A549 treated with DMSO at 1 μM for 4 hours (cell line): Measurements from ENCODE around the gene HLA-DQB1. TPM values are rescaled to one million over a fixed set of nuclear protein-coding genes. Genes with fewer than 3 reads are reported as not detected.

Experiments
- total RNA-seq: library from RNA; stranded (reverse); fragments of 200-300 nt; extraction: Qiagen RNA extraction; gene quantifications from 5 replicates; pipeline ENCODE4 v1.2.3, GENCODE V29; 2022; ENCODE audit warnings: low read depth

The HLA-DQB1 gene
- not detected in 5 replicates for total RNA-seq

DNA sequence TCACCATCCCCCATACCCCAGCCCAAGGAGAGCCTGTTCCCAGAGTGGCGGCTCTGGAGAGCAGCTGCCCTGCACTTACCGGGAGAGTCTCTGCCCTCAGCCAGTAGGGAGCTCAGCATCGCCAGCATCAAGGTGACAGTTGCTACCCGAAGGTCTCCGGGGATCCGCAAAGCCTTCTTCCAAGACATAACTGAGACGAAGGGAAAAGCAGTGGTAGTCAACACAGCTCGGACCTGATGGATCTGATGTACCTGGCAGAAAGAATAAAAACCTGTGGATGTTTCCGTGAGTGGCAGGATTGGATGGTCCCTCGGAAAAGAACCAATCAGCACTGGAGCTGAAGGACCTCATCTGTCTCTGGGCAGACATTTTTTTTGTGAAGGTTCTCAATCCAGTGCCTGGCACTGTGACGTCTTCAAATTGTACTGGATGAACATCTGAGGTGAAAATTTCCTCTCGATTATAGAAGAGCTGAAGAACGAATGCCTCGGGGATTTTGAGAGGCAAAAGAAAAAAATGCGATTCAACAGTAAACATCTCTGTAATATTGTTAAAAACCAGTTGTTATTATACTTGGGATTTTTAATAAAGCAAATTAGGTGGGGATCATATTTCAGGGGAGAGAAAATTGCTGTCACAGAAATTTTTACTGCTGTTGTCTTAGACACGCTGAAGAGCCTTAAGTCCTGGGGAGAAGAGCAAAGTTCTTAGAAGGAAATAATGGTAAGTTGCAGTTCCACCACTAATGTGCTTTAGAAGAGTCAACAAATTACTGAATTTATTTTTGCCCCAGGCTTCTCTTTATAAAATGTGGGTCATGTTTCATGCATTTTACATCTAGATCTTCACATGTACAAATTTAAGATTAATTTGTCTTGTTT is at the start of gene HLA-DQB1:
Gene HLA-DQB1 (minus strand): TSS at position 238 of the 881 bp plus-strand sequence. CDS start 50 bp downstream, at position 188.

GRCh38 chr6:32637219-32637880 is 29.1 kb downstream of the HLA-DQB1 start, which contains the start of gene HLA-DQA1:
Gene HLA-DQA1 (plus strand): TSS chr6:32637406. CDS start chr6:32637459, 53 bp downstream.

Other genes starting within 250 kb of the HLA-DQB1 start
- not detected in 5 replicates for gene HLA-DRA, start 226.8 kb downstream of the HLA-DQB1 start, total RNA-seq
- gene HLA-DRB5, start 136.4 kb downstream of the HLA-DQB1 start, total RNA-seq: not detected in 5 replicates
- not detected in 5 replicates for gene HLA-DRB1, start 76.8 kb downstream of the HLA-DQB1 start, total RNA-seq
- gene HLA-DQA1, start 29.3 kb downstream of the HLA-DQB1 start, total RNA-seq: not detected in 5 replicates
- not detected in 5 replicates for gene HLA-DQA2, start 74.7 kb upstream of the HLA-DQB1 start, total RNA-seq
- not detected in 5 replicates for gene HLA-DQB2, start 96.9 kb upstream of the HLA-DQB1 start, total RNA-seq
- 0.07 to 0.30 TPM (median 0.16 TPM) in 4 of 5 replicates, not detected in the other for gene HLA-DOB, start 150.3 kb upstream of the HLA-DQB1 start, total RNA-seq
- gene TAP2, start 172.1 kb upstream of the HLA-DQB1 start, total RNA-seq: 15.5 to 21.9 TPM (median 20.9 TPM) in 5 replicates
- 19.1 to 25.3 TPM (median 21.4 TPM) in 5 replicates for gene PSMB8, start 177.4 kb upstream of the HLA-DQB1 start, total RNA-seq
- 27.3 to 36.0 TPM (median 34.2 TPM) in 5 replicates for gene TAP1, start 187.0 kb upstream of the HLA-DQB1 start, total RNA-seq
- gene PSMB9, start 187.5 kb upstream of the HLA-DQB1 start, total RNA-seq: 16.5 to 22.1 TPM (median 17.2 TPM) in 5 replicates